ENCODE results near the gene EPS8L3.

Gene EPS8L3

DNA sequence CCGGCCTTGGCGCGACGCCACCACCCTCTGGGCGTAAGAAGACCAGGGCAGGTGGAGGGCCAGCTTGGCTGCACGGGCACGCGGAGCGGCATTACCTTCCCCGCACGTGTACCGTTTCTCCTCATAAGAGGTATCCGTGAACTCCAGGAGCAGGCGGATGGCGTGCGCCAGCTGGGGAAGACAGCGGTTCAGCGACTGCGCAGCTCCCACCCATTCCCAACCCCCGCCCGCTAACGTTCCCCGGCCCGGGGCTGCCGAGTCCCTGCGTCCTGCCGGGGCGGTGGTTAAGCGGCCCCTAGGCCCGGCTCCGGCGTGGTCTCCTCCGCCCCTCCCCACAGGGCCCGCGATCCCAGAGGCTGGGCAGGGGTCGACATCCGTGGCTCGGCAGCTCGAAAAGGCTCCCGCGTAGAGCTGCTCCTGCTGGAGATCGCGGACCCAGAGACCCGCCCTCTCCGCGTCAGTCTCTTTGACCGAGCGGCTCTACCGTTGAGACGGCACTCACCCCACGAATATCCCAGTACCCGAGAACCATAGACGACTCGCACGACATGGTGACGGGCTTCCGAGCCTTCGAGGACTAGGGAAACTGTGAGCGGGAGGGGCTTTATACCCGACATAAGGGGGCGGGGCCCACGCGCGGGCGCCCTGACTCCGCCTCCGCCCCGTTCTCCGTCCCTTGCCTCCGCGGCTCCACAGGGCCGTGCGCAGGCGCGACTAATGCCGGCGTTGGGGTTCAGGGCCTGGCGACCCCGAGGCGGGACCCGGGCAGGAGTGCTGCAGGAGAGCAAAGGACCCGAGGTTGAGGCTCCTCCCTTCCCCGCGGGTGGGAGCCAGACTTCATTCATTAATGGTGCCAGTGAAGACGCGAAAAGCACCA, 23.7 kb downstream of the EPS8L3 start:
- Histone ChIP-seq H3K9ac (ENCODE audit: low read length) (no peak overlapping the region), H2AFZ (ENCODE audit: low read depth, low read length, severe bottlenecking) (no peak overlapping the region), H3K9me2 (replicated peaks; ENCODE audit: insufficient read depth, low read length) (no peaks in the 10 kb centered on the region), H3K79me2 (ENCODE audit: insufficient read depth, low read length) (no peaks in the 10 kb centered on the region), H3K27ac (ENCODE audit: low read depth, low read length) (no peak overlapping the region), H3F3A (ENCODE audit: insufficient read depth) (no peaks in the 10 kb centered on the region), H3K27me3 (ENCODE audit: low read length) (no peaks in the 10 kb centered on the region), H3K9me3 (ENCODE audit: insufficient read depth, low read length) (no peaks in the 10 kb centered on the region), H3K36me3 (ENCODE audit: low read length) (no peaks in the 10 kb centered on the region), H4K20me1 (ENCODE audit: low read depth, low read length) (no peaks in the 10 kb centered on the region), H3K4me3 (ENCODE audit: insufficient read depth, low read length, poor library complexity, severe bottlenecking) (no peak overlapping the region), H3K4me2 (ENCODE audit: low read depth, low read length, poor library complexity, severe bottlenecking) (no peak overlapping the region)
- TF ChIP-seq, protein P1, sequence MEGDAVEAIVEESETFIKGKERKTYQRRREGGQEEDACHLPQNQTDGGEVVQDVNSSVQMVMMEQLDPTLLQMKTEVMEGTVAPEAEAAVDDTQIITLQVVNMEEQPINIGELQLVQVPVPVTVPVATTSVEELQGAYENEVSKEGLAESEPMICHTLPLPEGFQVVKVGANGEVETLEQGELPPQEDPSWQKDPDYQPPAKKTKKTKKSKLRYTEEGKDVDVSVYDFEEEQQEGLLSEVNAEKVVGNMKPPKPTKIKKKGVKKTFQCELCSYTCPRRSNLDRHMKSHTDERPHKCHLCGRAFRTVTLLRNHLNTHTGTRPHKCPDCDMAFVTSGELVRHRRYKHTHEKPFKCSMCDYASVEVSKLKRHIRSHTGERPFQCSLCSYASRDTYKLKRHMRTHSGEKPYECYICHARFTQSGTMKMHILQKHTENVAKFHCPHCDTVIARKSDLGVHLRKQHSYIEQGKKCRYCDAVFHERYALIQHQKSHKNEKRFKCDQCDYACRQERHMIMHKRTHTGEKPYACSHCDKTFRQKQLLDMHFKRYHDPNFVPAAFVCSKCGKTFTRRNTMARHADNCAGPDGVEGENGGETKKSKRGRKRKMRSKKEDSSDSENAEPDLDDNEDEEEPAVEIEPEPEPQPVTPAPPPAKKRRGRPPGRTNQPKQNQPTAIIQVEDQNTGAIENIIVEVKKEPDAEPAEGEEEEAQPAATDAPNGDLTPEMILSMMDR (IDR thresholded peaks at IDR 0.05; ENCODE audit: insufficient read depth, low read length, poor library complexity, severe bottlenecking) = no peak

DNA sequence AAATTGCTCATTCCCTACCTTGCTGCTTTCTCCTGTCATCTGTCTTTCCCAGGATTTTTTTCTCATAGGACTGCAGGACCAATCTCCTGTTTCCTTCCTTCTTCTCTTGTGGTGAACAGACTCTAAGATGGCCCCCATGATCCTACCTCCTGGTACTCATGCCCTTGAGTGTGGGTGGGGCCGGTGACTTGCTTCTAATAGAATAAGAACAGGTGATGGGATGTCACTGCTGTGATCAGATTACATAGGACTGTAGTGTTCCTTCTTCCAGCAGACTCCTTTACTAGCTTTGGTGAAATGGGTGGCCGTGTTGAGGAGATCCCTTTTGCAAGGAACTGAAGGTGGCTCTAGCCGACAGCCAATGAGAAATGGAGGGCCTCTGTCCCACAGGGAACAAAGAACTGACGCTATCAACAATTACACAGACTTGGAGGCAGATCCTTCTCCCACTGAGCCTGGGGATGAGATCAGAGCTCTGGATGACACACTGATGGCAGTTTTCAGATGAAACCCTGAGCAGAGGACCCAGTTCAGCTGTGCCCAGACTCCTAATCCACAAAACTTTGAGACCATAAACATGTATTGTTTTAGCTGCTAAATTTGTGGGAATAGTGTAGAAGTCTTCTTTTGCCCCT, 30.4 kb downstream of the EPS8L3 start:
- TF ChIP-seq, protein P1 (IDR thresholded peaks at IDR 0.05; ENCODE audit: insufficient read depth, low read length, poor library complexity, severe bottlenecking) = no peak
- TF ChIP-seq EZH2phosphoT487 (conservative IDR thresholded peaks at IDR 0.05; ENCODE audit: low read length) = no peak
- Histone ChIP-seq H3K27me3 (ENCODE audit: low read length) (no peaks in the 10 kb centered on the region), H3K9me3 (ENCODE audit: insufficient read depth, low read length) (no peaks in the 10 kb centered on the region), H2AFZ (ENCODE audit: low read depth, low read length, severe bottlenecking) (no peak overlapping the region), H3K36me3 (ENCODE audit: low read length) (no peaks in the 10 kb centered on the region), H3K9ac (ENCODE audit: low read length) (no peak overlapping the region), H3K27ac (ENCODE audit: low read depth, low read length) (no peak overlapping the region), H3K79me2 (ENCODE audit: insufficient read depth, low read length) (no peaks in the 10 kb centered on the region), H3K9me2 (replicated peaks; ENCODE audit: insufficient read depth, low read length) (no peaks in the 10 kb centered on the region), H3K4me2 (ENCODE audit: low read depth, low read length, poor library complexity, severe bottlenecking) (no peak overlapping the region), H4K20me1 (ENCODE audit: low read depth, low read length) (no peaks in the 10 kb centered on the region), H3K4me3 (ENCODE audit: insufficient read depth, low read length, poor library complexity, severe bottlenecking) (no peak overlapping the region), H3F3A (ENCODE audit: insufficient read depth) (no peaks in the 10 kb centered on the region)

DNA sequence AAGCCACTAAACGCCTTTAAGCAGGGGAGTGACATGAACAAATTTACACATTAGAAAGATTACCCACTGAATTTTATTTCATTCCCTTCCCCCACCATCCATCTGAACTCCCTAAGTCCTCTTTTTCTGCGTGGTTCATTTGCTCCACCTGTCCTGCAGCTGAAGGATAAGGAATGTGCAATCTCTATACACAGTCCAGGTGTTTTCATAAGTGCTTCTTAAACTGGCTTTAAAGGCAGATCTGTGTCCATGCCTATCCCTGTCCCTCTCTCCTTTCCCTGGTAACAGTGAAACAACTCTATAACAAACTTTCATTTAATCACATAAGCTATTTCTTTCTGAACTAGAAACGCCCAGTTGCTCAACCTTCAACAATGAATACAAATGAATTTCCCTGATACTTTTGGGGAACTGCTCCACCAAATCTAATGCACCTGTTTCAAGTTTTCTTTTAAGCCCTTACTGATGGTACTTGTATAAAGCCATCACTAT, 31.3 kb downstream of the EPS8L3 start:
- Histone ChIP-seq H3K4me3 (ENCODE audit: insufficient read depth, low read length, poor library complexity, severe bottlenecking) (no peak overlapping the region), H3K36me3 (ENCODE audit: low read length) (no peaks in the 10 kb centered on the region), H3K27ac (ENCODE audit: low read depth, low read length) (no peak overlapping the region), H3K79me2 (ENCODE audit: insufficient read depth, low read length) (no peaks in the 10 kb centered on the region), H4K20me1 (ENCODE audit: low read depth, low read length) (no peaks in the 10 kb centered on the region), H2AFZ (ENCODE audit: low read depth, low read length, severe bottlenecking) (no peak overlapping the region), H3K27me3 (ENCODE audit: low read length) (no peaks in the 10 kb centered on the region), H3K4me2 (ENCODE audit: low read depth, low read length, poor library complexity, severe bottlenecking) (no peak overlapping the region), H3K9ac (ENCODE audit: low read length) (no peak overlapping the region), H3K9me2 (replicated peaks; ENCODE audit: insufficient read depth, low read length) (no peaks in the 10 kb centered on the region), H3F3A (ENCODE audit: insufficient read depth) (no peaks in the 10 kb centered on the region), H3K9me3 (ENCODE audit: insufficient read depth, low read length) (no peaks in the 10 kb centered on the region)
- TF ChIP-seq EZH2phosphoT487 (conservative IDR thresholded peaks at IDR 0.05; ENCODE audit: low read length) = no peak
- TF ChIP-seq, protein P1 (IDR thresholded peaks at IDR 0.05; ENCODE audit: insufficient read depth, low read length, poor library complexity, severe bottlenecking) = no peak

All from SU-DHL-6 (cell line).